Activated CD8-positive, alpha-beta memory T cell treated with anti-CD3 and anti-CD28 coated beads, Interleukin-2, amount 50 U/mL, for 48 hours (primary cell): Measurements from ENCODE around the gene FOXP2.
"Not testable (repeated sequence)": the region's sequence is repeated elsewhere in the genome, so short reads cannot be mapped to it uniquely, and the experiment has no call there.

Experiments used
- DNase-seq: peaks from one replicate; pipeline ENCODE4 v3.0.0-alpha.2; 2020

Gene FOXP2

GRCh38 chr7:114422507-114423501 lies 8.2 kb downstream of the FOXP2 start:
- no peak for DNase-seq

- no peak for DNase-seq
Observed at GRCh38 chr7:114426382-114426781, 11.8 kb downstream of the FOXP2 start.

- DNase-seq: no peak
Observed at GRCh38 chr7:114426824-114427223, 12.2 kb downstream of the FOXP2 start.

- DNase-seq: no peak
Observed at GRCh38 chr7:114428211-114428610, 13.6 kb downstream of the FOXP2 start.

GRCh38 chr7:114431189-114431588 lies 16.6 kb downstream of the FOXP2 start:
- DNase-seq: no peak

GRCh38 chr7:114432061-114432460 lies 17.4 kb downstream of the FOXP2 start:
- no peak for DNase-seq

GRCh38 chr7:114432703-114433102 lies 18.1 kb downstream of the FOXP2 start:
- DNase-seq: no peak

- no peak for DNase-seq
Observed at GRCh38 chr7:114439581-114439980, 25.0 kb downstream of the FOXP2 start.

- DNase-seq: not testable (repeated sequence)
Observed at GRCh38 chr7:114440927-114441326, 26.3 kb downstream of the FOXP2 start.

GRCh38 chr7:114444196-114444595 lies 29.6 kb downstream of the FOXP2 start:
- DNase-seq: no peak

- no peak for DNase-seq
Observed at GRCh38 chr7:114450431-114450830, 35.8 kb downstream of the FOXP2 start.

GRCh38 chr7:114459574-114459973 lies 45.0 kb downstream of the FOXP2 start:
- no peak for DNase-seq

GRCh38 chr7:114460021-114460420 lies 45.4 kb downstream of the FOXP2 start:
- no peak for DNase-seq

GRCh38 chr7:114466917-114467316 lies 52.3 kb downstream of the FOXP2 start:
- no peak for DNase-seq

GRCh38 chr7:114468844-114469243 lies 54.2 kb downstream of the FOXP2 start:
- DNase-seq: no peak

GRCh38 chr7:114472896-114473512 lies 58.4 kb downstream of the FOXP2 start:
- DNase-seq: no peak

- no peak for DNase-seq
Observed at GRCh38 chr7:114478384-114478783, 63.8 kb downstream of the FOXP2 start.

- no peak for DNase-seq
Observed at GRCh38 chr7:114481999-114482398, 67.4 kb downstream of the FOXP2 start.

- DNase-seq: no peak
Observed at GRCh38 chr7:114484226-114484625, 69.6 kb downstream of the FOXP2 start.

- DNase-seq: no peak
Observed at GRCh38 chr7:114487174-114487573, 72.6 kb downstream of the FOXP2 start.

- DNase-seq: no peak
Observed at GRCh38 chr7:114488696-114489095, 74.1 kb downstream of the FOXP2 start.

- not testable (repeated sequence) for DNase-seq
Observed at GRCh38 chr7:114497491-114497890, 82.9 kb downstream of the FOXP2 start.

GRCh38 chr7:114502454-114503254 lies 88.0 kb downstream of the FOXP2 start:
- DNase-seq: no peak
